Measurements from ENCODE around the gene MAPK12. TPM values are rescaled to one million over a fixed set of nuclear protein-coding genes. Genes with fewer than 3 reads are reported as not detected.

MAPK12 gene
- total and polyA plus RNA-seq, 2 donors (not counting 3 experiments of a cell fraction or from before 2014, with no cell fraction given): 72.3 to 86.8 TPM

GRCh38 chr22:50248196-50249081 is 13.0 kb downstream of the MAPK12 start:
- Histone ChIP-seq H3K9ac (replicated peaks; ENCODE audit: extremely low read depth, insufficient read depth, low read length) (no peak overlapping the region), H2AFZ (ENCODE audit: low read depth, low read length) (no peak overlapping the region), H4K20me1 (replicated peaks; ENCODE audit: control insufficient read depth, extremely low read depth, insufficient read depth, low read length) (no peaks in the 10 kb centered on the region), H3K27ac (ENCODE audit: insufficient read depth, low read depth, low read length) (no peak overlapping the region), H3K4me2 (ENCODE audit: insufficient read depth, low read length) (no peak overlapping the region), H3K4me3 (replicated peaks in 1 of 3; ENCODE audit: insufficient read depth in 1 of 3, low read depth in 1 of 3, low read length in 3 of 3) (no peak overlapping the region), H3K36me3 (ENCODE audit: control insufficient read depth in 2 of 2, extremely low read depth in 1 of 2, insufficient read depth in 2 of 2, low read length in 2 of 2) (peaks cover 0 to 8% of the 10 kb centered on the region in 2 experiments), H3K79me2 (ENCODE audit: control insufficient read depth, insufficient read depth, low read length) (peaks cover 20% of the 10 kb centered on the region), H3K9me3 (replicated peaks; ENCODE audit: control insufficient read depth, insufficient read depth, low read length) (no peaks in the 10 kb centered on the region), H3K4me1 (ENCODE audit: control insufficient read depth, extremely low read depth, insufficient read depth, low read length) (peaks cover 25% of the 10 kb centered on the region), H3K27me3 (ENCODE audit: control insufficient read depth in 2 of 2, insufficient read depth in 2 of 2, low read length in 2 of 2) (no peaks in the 10 kb centered on the region), H3K9me1 (replicated peaks; ENCODE audit: control insufficient read depth, extremely low read depth, insufficient read depth, low read length) (no peaks in the 10 kb centered on the region)
- POLR2A ChIA-PET: no interaction called here
- intact Hi-C loops (cut with micrococcal nuclease) (no loop called here), dilution Hi-C loops (cut with MboI; ENCODE audit: extremely low pct_ligation_motif_present, low sequenced_read_pairs) (no loop called here)
- DNase-seq (ENCODE audit: low read depth, low spot score): no peak
- no peak for FAIRE-seq
- TF ChIP-seq JUN (IDR thresholded peaks at IDR 0.05; ENCODE audit: borderline replicate concordance, insufficient read depth, insufficient read length, low read depth): no peak
- TF ChIP-seq POLR2A (IDR thresholded peaks at IDR 0.05; ENCODE audit: low read depth, low read length): no peak
- TF ChIP-seq EZH2 (IDR thresholded peaks at IDR 0.05; ENCODE audit: borderline replicate concordance, low read depth, low read length, severe bottlenecking): no peak
- TF ChIP-seq MYC (IDR thresholded peaks at IDR 0.05; ENCODE audit: low read depth, low read length): no peak
- BruUV-seq (replicated peaks): no TSS peak
- CTCF ChIA-PET: interaction anchor here (1.0 kb wide), 1 partner anchor 19 kb away, joined by 3 read pairs; no protein-coding TSS in a partner anchor

GRCh38 chr22:50247748-50248147 is 13.7 kb downstream of the MAPK12 start:
- ChIA-PET POLR2A (no interaction called here), CTCF (interaction anchor here (1.0 kb wide), 1 partner anchor 20 kb away, joined by 3 read pairs; no protein-coding TSS in a partner anchor)
- BruUV-seq (replicated peaks): no TSS peak
- FAIRE-seq (peak; percentile 72), DNase-seq (ENCODE audit: low read depth, low spot score) (peak; percentile 45)
- intact Hi-C loops (cut with micrococcal nuclease) (no loop called here), dilution Hi-C loops (cut with MboI; ENCODE audit: extremely low pct_ligation_motif_present, low sequenced_read_pairs) (no loop called here)
- peak overlapping the region; percentile 3 for H3K27ac ChIP-seq (ENCODE audit: insufficient read depth, low read depth, low read length)
- no peaks in the 10 kb centered on the region for H4K20me1 ChIP-seq (replicated peaks; ENCODE audit: control insufficient read depth, extremely low read depth, insufficient read depth, low read length)
- H3K9me3 ChIP-seq (replicated peaks; ENCODE audit: control insufficient read depth, insufficient read depth, low read length): no peaks in the 10 kb centered on the region
- no peak overlapping the region for H3K4me3 ChIP-seq (replicated peaks in 1 of 3; ENCODE audit: insufficient read depth in 1 of 3, low read depth in 1 of 3, low read length in 3 of 3)
- no peak overlapping the region for H3K9ac ChIP-seq (replicated peaks; ENCODE audit: extremely low read depth, insufficient read depth, low read length)
- H3K36me3 ChIP-seq (ENCODE audit: control insufficient read depth in 2 of 2, extremely low read depth in 1 of 2, insufficient read depth in 2 of 2, low read length in 2 of 2): peaks cover 0 to 6% of the 10 kb centered on the region in 2 experiments
- no peaks in the 10 kb centered on the region for H3K9me1 ChIP-seq (replicated peaks; ENCODE audit: control insufficient read depth, extremely low read depth, insufficient read depth, low read length)
- H3K79me2 ChIP-seq (ENCODE audit: control insufficient read depth, insufficient read depth, low read length): peaks cover 25% of the 10 kb centered on the region
- no peaks in the 10 kb centered on the region for H3K27me3 ChIP-seq (ENCODE audit: control insufficient read depth in 2 of 2, insufficient read depth in 2 of 2, low read length in 2 of 2)
- no peak for TF ChIP-seq JUN (IDR thresholded peaks at IDR 0.05; ENCODE audit: borderline replicate concordance, insufficient read depth, insufficient read length, low read depth)
- TF ChIP-seq MYC (IDR thresholded peaks at IDR 0.05; ENCODE audit: low read depth, low read length): no peak
- TF ChIP-seq MAX (IDR thresholded peaks at IDR 0.05; ENCODE audit: insufficient read depth, insufficient read length): no peak
- no peak for TF ChIP-seq POLR2AphosphoS5 (IDR thresholded peaks at IDR 0.05; ENCODE audit: insufficient read depth, low read depth, low read length)
- TF ChIP-seq GATA2 (IDR thresholded peaks at IDR 0.05; ENCODE audit: insufficient read depth, insufficient read length, low read depth, low read length): no peak
- TF ChIP-seq FOS (IDR thresholded peaks at IDR 0.05; ENCODE audit: borderline replicate concordance, insufficient read depth, low read length): peak; percentile 33
- no peak for TF ChIP-seq EZH2 (IDR thresholded peaks at IDR 0.05; ENCODE audit: borderline replicate concordance, low read depth, low read length, severe bottlenecking)
- TF ChIP-seq, protein P1, sequence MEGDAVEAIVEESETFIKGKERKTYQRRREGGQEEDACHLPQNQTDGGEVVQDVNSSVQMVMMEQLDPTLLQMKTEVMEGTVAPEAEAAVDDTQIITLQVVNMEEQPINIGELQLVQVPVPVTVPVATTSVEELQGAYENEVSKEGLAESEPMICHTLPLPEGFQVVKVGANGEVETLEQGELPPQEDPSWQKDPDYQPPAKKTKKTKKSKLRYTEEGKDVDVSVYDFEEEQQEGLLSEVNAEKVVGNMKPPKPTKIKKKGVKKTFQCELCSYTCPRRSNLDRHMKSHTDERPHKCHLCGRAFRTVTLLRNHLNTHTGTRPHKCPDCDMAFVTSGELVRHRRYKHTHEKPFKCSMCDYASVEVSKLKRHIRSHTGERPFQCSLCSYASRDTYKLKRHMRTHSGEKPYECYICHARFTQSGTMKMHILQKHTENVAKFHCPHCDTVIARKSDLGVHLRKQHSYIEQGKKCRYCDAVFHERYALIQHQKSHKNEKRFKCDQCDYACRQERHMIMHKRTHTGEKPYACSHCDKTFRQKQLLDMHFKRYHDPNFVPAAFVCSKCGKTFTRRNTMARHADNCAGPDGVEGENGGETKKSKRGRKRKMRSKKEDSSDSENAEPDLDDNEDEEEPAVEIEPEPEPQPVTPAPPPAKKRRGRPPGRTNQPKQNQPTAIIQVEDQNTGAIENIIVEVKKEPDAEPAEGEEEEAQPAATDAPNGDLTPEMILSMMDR (IDR thresholded peaks at IDR 0.05; ENCODE audit: extremely low read depth in 1 of 2, insufficient read depth in 1 of 2, low read depth in 1 of 2, low read length in 2 of 2): no peak
- H3K4me2 ChIP-seq (ENCODE audit: insufficient read depth, low read length): no peak overlapping the region
- no peak overlapping the region for H2AFZ ChIP-seq (ENCODE audit: low read depth, low read length)
- H3K4me1 ChIP-seq (ENCODE audit: control insufficient read depth, extremely low read depth, insufficient read depth, low read length): peaks cover 27% of the 10 kb centered on the region

Data from endothelial cell of umbilical vein (primary cell).